RPMI7951 (cell line): ENCODE data around the gene IGHMBP2. TPM values are rescaled to one million over a fixed set of nuclear protein-coding genes. Genes with fewer than 3 reads are reported as not detected.
"Not testable (repeated sequence)": the region's sequence is repeated elsewhere in the genome, so short reads cannot be mapped to it uniquely, and the experiment has no call there.

Experiments
- DNase-seq: peaks from one replicate; pipeline ENCODE4 v3.0.0-alpha.2; 2012; ENCODE audit warnings: low read depth
- total RNA-seq: library from RNA; depleted of rRNA; stranded (reverse); fragments of >200 nt; shearing (Covaris generic); gene quantifications from 2 replicates; pipeline ENCODE4 v1.2.3, GENCODE V29; 2014

The IGHMBP2 gene
- total RNA-seq, 1 experiment from 2014 or later, result 5.4 TPM

- no peak for DNase-seq
Observed at GRCh38 chr11:68961245-68961644, 57.6 kb downstream of the IGHMBP2 start.

GRCh38 chr11:68962527-68963250, 59.0 kb downstream of the IGHMBP2 start:
- peak; percentile 48 for DNase-seq

GRCh38 chr11:68963779-68964178, 60.1 kb downstream of the IGHMBP2 start:
- no peak for DNase-seq

GRCh38 chr11:68965901-68966853, 62.5 kb downstream of the IGHMBP2 start:
- DNase-seq, result no peak

GRCh38 chr11:68966894-68967780, 63.4 kb downstream of the IGHMBP2 start:
- DNase-seq, result no peak

GRCh38 chr11:68968306-68969250, 64.9 kb downstream of the IGHMBP2 start:
- DNase-seq, result no peak

- DNase-seq, result no peak
Observed at GRCh38 chr11:68969386-68969785, 65.7 kb downstream of the IGHMBP2 start.

- no peak for DNase-seq
Observed at GRCh38 chr11:68970921-68971636, 67.4 kb downstream of the IGHMBP2 start.

GRCh38 chr11:68973219-68973618, 69.5 kb downstream of the IGHMBP2 start:
- no peak for DNase-seq

GRCh38 chr11:68973706-68974105, 70.0 kb downstream of the IGHMBP2 start:
- not testable (repeated sequence) for DNase-seq

- DNase-seq, result peak; percentile 42
Observed at GRCh38 chr11:68974421-68975194, 70.9 kb downstream of the IGHMBP2 start.

GRCh38 chr11:68976095-68976494, 72.4 kb downstream of the IGHMBP2 start:
- no peak for DNase-seq

GRCh38 chr11:68976563-68976962, 72.9 kb downstream of the IGHMBP2 start:
- DNase-seq, result peak; percentile 13

GRCh38 chr11:68977781-68978625, 74.3 kb downstream of the IGHMBP2 start:
- no peak for DNase-seq

GRCh38 chr11:68978626-68978930, 74.9 kb downstream of the IGHMBP2 start:
- no peak for DNase-seq

GRCh38 chr11:68978931-68979594, 75.4 kb downstream of the IGHMBP2 start:
- no peak for DNase-seq

GRCh38 chr11:68979931-68980775, 76.5 kb downstream of the IGHMBP2 start:
- no peak for DNase-seq
